HG02678 (cell line): Measurements from ENCODE around the gene FAM229A.
"Not testable (repeated sequence)": the region's sequence is repeated elsewhere in the genome, so short reads cannot be mapped to it uniquely, and the experiment has no call there.

Experiments used
- ATAC-seq: cut with Tn5 transposase; IDR thresholded peaks from one replicate; pipeline ENCODE4 v1.9.1; 2021; ENCODE audit warnings: mild to moderate bottlenecking, moderate library complexity; ENCODE audit not compliant: unreplicated experiment

Gene FAM229A

GRCh38 chr1:32362474-32363313, at the start of gene FAM229A, which contains the start of gene TSSK3:
TSS of gene FAM229A (minus strand) at chr1:32362485. CDS start at chr1:32362091, 394 bp downstream.
TSS of gene TSSK3 (plus strand) at chr1:32362539. CDS start at chr1:32362702, 163 bp downstream.
- no peak for ATAC-seq

GRCh38 chr1:32411261-32411660, 49.0 kb upstream of the FAM229A start:
- no peak for ATAC-seq

- ATAC-seq, result no peak
These were observed 44.4 kb upstream of the FAM229A start for GRCh38 chr1:32406629-32407111.

GRCh38 chr1:32405672-32406467, 43.6 kb upstream of the FAM229A start:
- ATAC-seq, result no peak

GRCh38 chr1:32404946-32405345, 42.7 kb upstream of the FAM229A start:
- no peak for ATAC-seq

- no peak for ATAC-seq
These were observed 38.8 kb upstream of the FAM229A start for GRCh38 chr1:32400876-32401631.

GRCh38 chr1:32399843-32400242, 37.6 kb upstream of the FAM229A start:
- ATAC-seq, result no peak

- ATAC-seq, result no peak
These were observed 36.1 kb upstream of the FAM229A start for GRCh38 chr1:32398401-32398800.

- ATAC-seq, result not testable (repeated sequence)
These were observed 34.2 kb upstream of the FAM229A start for GRCh38 chr1:32396524-32396923.

- no peak for ATAC-seq
These were observed 32.7 kb upstream of the FAM229A start for GRCh38 chr1:32394890-32395432.

- peak; percentile 96 for ATAC-seq
These were observed 32.0 kb upstream of the FAM229A start, which contains the start of gene BSDC1 for GRCh38 chr1:32394141-32394889. TSS of gene BSDC1 (minus strand) at chr1:32394441. CDS start at chr1:32394414, 27 bp downstream.

- peak; percentile 9 for ATAC-seq
These were observed 31.5 kb upstream of the FAM229A start for GRCh38 chr1:32393832-32394140.

GRCh38 chr1:32393136-32393535, 30.9 kb upstream of the FAM229A start:
- ATAC-seq, result no peak

- ATAC-seq, result no peak
These were observed 30.0 kb upstream of the FAM229A start for GRCh38 chr1:32392325-32392724.

- ATAC-seq, result no peak
These were observed 28.9 kb upstream of the FAM229A start for GRCh38 chr1:32390904-32391870.

GRCh38 chr1:32388641-32389040, 26.4 kb upstream of the FAM229A start:
- no peak for ATAC-seq

- ATAC-seq, result no peak
These were observed 24.5 kb upstream of the FAM229A start for GRCh38 chr1:32386676-32387392.

GRCh38 chr1:32380057-32380456, 17.8 kb upstream of the FAM229A start:
- no peak for ATAC-seq
